ENCODE measurements around the gene RFC5. TPM values are rescaled to one million over a fixed set of nuclear protein-coding genes. Genes with fewer than 3 reads are reported as not detected.
"Not testable (repeated sequence)": the region's sequence is repeated elsewhere in the genome, so short reads cannot be mapped to it uniquely, and the experiment has no call there.

RFC5 gene
- total RNA-seq, 1 donor from 2014 or later = 16.7 TPM

GRCh38 chr12:118013283-118013682, 3.2 kb upstream of the RFC5 start:
- no peaks in the 10 kb centered on the region for H3K9me3 ChIP-seq (ENCODE audit: control insufficient read depth in 3 of 3, low read length in 3 of 3)
- peaks cover 8 to 10% (median 9%) of the 10 kb centered on the region in 3 donors for H3K4me1 ChIP-seq (ENCODE audit: control insufficient read depth in 3 of 3, insufficient read depth in 3 of 3, low read length in 3 of 3)
- H3K27ac ChIP-seq (ENCODE audit: low read depth, low read length) = no peak overlapping the region
- no peak overlapping the region for H3K9ac ChIP-seq (ENCODE audit: low read depth in 1 of 3, low read length in 3 of 3)
- no peaks in the 10 kb centered on the region for H3K36me3 ChIP-seq (ENCODE audit: control insufficient read depth in 3 of 3, insufficient read depth in 3 of 3, low read length in 3 of 3)
- H3K27me3 ChIP-seq (ENCODE audit: control insufficient read depth in 3 of 3, insufficient read depth in 3 of 3, low read length in 3 of 3) = peaks cover 0 to 5% (median 0%) of the 10 kb centered on the region in 3 donors
- H3K4me3 ChIP-seq (ENCODE audit: low read length in 3 of 3) = no peak overlapping the region

DNA sequence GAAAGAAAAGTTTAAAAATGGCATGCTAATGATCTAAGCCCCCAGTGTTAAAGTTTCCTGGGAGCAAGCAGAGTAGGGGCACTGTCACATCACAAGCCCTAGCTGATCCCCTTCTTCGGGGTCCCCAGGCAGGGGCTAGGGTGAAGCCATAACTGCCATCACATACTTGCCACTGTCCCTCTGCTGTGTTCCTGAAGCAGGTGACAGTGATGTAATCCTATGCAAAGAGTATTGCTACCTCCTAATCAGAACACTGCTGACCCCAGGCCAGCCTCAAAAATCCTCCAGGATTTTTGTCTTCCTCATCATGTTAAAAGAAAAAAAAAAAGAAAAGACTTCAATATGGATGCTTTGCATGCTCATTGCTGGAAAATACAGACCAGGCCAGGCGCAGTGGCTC, 1.2 kb upstream of the RFC5 start:
- Histone ChIP-seq H3K36me3 (ENCODE audit: control insufficient read depth in 3 of 3, insufficient read depth in 3 of 3, low read length in 3 of 3) (peaks cover 0 to 14% (median 13%) of the 10 kb centered on the region in 3 donors), H3K9me3 (ENCODE audit: control insufficient read depth in 3 of 3, low read length in 3 of 3) (no peaks in the 10 kb centered on the region), H3K4me1 (ENCODE audit: control insufficient read depth in 3 of 3, insufficient read depth in 3 of 3, low read length in 3 of 3) (peaks cover 8 to 10% (median 9%) of the 10 kb centered on the region in 3 donors), H3K27ac (ENCODE audit: low read depth, low read length) (no peak overlapping the region), H3K4me3 (ENCODE audit: low read length in 3 of 3) (no peak overlapping the region), H3K9ac (ENCODE audit: low read depth in 1 of 3, low read length in 3 of 3) (no peak overlapping the region), H3K27me3 (ENCODE audit: control insufficient read depth in 3 of 3, insufficient read depth in 3 of 3, low read length in 3 of 3) (no peaks in the 10 kb centered on the region)

GRCh38 chr12:118015944-118016343, 559 bp upstream of the RFC5 start:
- H3K4me3 ChIP-seq (ENCODE audit: low read length in 3 of 3) = peak overlapping the region in 2 of 3 donors; percentile 88 to 90
- H3K4me1 ChIP-seq (ENCODE audit: control insufficient read depth in 3 of 3, insufficient read depth in 3 of 3, low read length in 3 of 3) = peaks cover 8 to 10% (median 9%) of the 10 kb centered on the region in 3 donors
- H3K27ac ChIP-seq (ENCODE audit: low read depth, low read length) = no peak overlapping the region
- peaks cover 0 to 16% (median 13%) of the 10 kb centered on the region in 3 donors for H3K36me3 ChIP-seq (ENCODE audit: control insufficient read depth in 3 of 3, insufficient read depth in 3 of 3, low read length in 3 of 3)
- no peaks in the 10 kb centered on the region for H3K27me3 ChIP-seq (ENCODE audit: control insufficient read depth in 3 of 3, insufficient read depth in 3 of 3, low read length in 3 of 3)
- no peaks in the 10 kb centered on the region for H3K9me3 ChIP-seq (ENCODE audit: control insufficient read depth in 3 of 3, low read length in 3 of 3)
- no peak overlapping the region for H3K9ac ChIP-seq (ENCODE audit: low read depth in 1 of 3, low read length in 3 of 3)

- no peak overlapping the region for H3K9ac ChIP-seq (ENCODE audit: low read depth in 1 of 3, low read length in 3 of 3)
- H3K9me3 ChIP-seq (ENCODE audit: control insufficient read depth in 3 of 3, low read length in 3 of 3) = no peaks in the 10 kb centered on the region
- peaks cover 8 to 10% (median 9%) of the 10 kb centered on the region in 3 donors for H3K4me1 ChIP-seq (ENCODE audit: control insufficient read depth in 3 of 3, insufficient read depth in 3 of 3, low read length in 3 of 3)
- H3K36me3 ChIP-seq (ENCODE audit: control insufficient read depth in 3 of 3, insufficient read depth in 3 of 3, low read length in 3 of 3) = peaks cover 0 to 21% (median 14%) of the 10 kb centered on the region in 3 donors
- no peaks in the 10 kb centered on the region for H3K27me3 ChIP-seq (ENCODE audit: control insufficient read depth in 3 of 3, insufficient read depth in 3 of 3, low read length in 3 of 3)
- no peak overlapping the region for H3K27ac ChIP-seq (ENCODE audit: low read depth, low read length)
- no peak overlapping the region for H3K4me3 ChIP-seq (ENCODE audit: low read length in 3 of 3)
Measured at GRCh38 chr12:118017926-118018325, 1.4 kb downstream of the RFC5 start.

GRCh38 chr12:118020036-118020435, 3.5 kb downstream of the RFC5 start:
- H3K27ac ChIP-seq (ENCODE audit: low read depth, low read length) = no peak overlapping the region
- peaks cover 8 to 10% (median 9%) of the 10 kb centered on the region in 3 donors for H3K4me1 ChIP-seq (ENCODE audit: control insufficient read depth in 3 of 3, insufficient read depth in 3 of 3, low read length in 3 of 3)
- no peak overlapping the region for H3K9ac ChIP-seq (ENCODE audit: low read depth in 1 of 3, low read length in 3 of 3)
- H3K36me3 ChIP-seq (ENCODE audit: control insufficient read depth in 3 of 3, insufficient read depth in 3 of 3, low read length in 3 of 3) = peaks cover 3 to 25% (median 19%) of the 10 kb centered on the region in 3 donors
- no peak overlapping the region for H3K4me3 ChIP-seq (ENCODE audit: low read length in 3 of 3)
- H3K9me3 ChIP-seq (ENCODE audit: control insufficient read depth in 3 of 3, low read length in 3 of 3) = no peaks in the 10 kb centered on the region
- H3K27me3 ChIP-seq (ENCODE audit: control insufficient read depth in 3 of 3, insufficient read depth in 3 of 3, low read length in 3 of 3) = no peaks in the 10 kb centered on the region

- not testable (repeated sequence) for H3K4me1 ChIP-seq (ENCODE audit: control insufficient read depth in 3 of 3, insufficient read depth in 3 of 3, low read length in 3 of 3); H3K27ac ChIP-seq (ENCODE audit: low read depth, low read length); H3K27me3 ChIP-seq (ENCODE audit: control insufficient read depth in 3 of 3, insufficient read depth in 3 of 3, low read length in 3 of 3); H3K9me3 ChIP-seq (ENCODE audit: control insufficient read depth in 3 of 3, low read length in 3 of 3); H3K9ac ChIP-seq (ENCODE audit: low read depth in 1 of 3, low read length in 3 of 3); H3K4me3 ChIP-seq (ENCODE audit: low read length in 3 of 3)
- H3K36me3 ChIP-seq (ENCODE audit: control insufficient read depth in 3 of 3, insufficient read depth in 3 of 3, low read length in 3 of 3) = peaks cover 15 to 42% (median 38%) of the 10 kb centered on the region in 3 donors
Measured at GRCh38 chr12:118022097-118022727, 5.7 kb downstream of the RFC5 start.

DNA sequence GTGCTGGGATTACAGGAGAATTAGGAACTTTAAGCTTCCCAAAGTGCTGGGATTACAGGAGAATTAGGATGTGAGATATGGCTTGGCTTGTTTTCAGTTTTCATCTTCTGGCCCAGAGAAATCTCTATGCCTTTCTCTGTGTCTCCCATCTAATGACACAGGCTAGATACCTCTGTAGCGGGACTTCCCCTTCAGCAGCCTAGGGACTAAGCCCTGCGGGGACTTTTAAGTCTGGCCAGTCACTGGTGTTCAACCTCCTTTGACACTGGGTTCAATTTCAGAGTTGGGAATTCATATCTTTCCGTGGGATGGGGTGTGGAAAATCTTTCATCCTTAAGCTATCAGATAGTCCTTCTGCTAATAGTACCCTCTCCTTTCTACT, 6.2 kb downstream of the RFC5 start:
- no peaks in the 10 kb centered on the region for H3K4me1 ChIP-seq (ENCODE audit: control insufficient read depth in 3 of 3, insufficient read depth in 3 of 3, low read length in 3 of 3)
- no peak overlapping the region for H3K9ac ChIP-seq (ENCODE audit: low read depth in 1 of 3, low read length in 3 of 3)
- no peak overlapping the region for H3K27ac ChIP-seq (ENCODE audit: low read depth, low read length)
- H3K9me3 ChIP-seq (ENCODE audit: control insufficient read depth in 3 of 3, low read length in 3 of 3) = no peaks in the 10 kb centered on the region
- no peak overlapping the region for H3K4me3 ChIP-seq (ENCODE audit: low read length in 3 of 3)
- H3K27me3 ChIP-seq (ENCODE audit: control insufficient read depth in 3 of 3, insufficient read depth in 3 of 3, low read length in 3 of 3) = no peaks in the 10 kb centered on the region
- H3K36me3 ChIP-seq (ENCODE audit: control insufficient read depth in 3 of 3, insufficient read depth in 3 of 3, low read length in 3 of 3) = peaks cover 16 to 42% (median 40%) of the 10 kb centered on the region in 3 donors

DNA sequence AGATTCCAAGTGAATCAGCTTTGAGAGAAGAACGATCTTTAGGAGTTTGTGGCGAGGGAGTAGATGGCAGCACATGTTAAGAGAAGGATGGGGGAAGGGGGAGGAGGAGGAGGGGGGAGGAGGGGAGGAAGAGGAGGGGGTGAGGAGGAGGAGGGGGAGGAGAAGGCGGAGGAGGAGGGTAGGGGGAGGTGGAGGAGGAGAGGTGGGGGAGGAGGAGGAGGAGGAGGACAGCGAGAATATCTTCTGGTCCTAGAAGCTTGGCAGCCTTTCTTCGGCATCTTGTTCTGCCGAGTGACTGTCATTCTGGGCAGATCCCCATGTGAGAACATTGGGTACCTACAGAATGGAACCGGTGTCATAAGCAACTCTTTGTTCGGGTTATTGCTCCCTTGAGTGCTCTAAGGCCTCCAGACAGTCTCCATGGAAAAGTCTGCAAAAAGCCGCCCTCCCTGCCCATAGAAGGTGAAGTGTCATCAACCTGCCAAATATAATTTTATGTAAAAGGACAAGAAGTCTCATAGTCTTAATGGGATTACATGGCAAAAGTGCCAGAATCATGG, 6.9 kb downstream of the RFC5 start:
- no peaks in the 10 kb centered on the region for H3K4me1 ChIP-seq (ENCODE audit: control insufficient read depth in 3 of 3, insufficient read depth in 3 of 3, low read length in 3 of 3)
- no peak overlapping the region for H3K9ac ChIP-seq (ENCODE audit: low read depth in 1 of 3, low read length in 3 of 3)
- H3K36me3 ChIP-seq (ENCODE audit: control insufficient read depth in 3 of 3, insufficient read depth in 3 of 3, low read length in 3 of 3) = peaks cover 17 to 44% (median 42%) of the 10 kb centered on the region in 3 donors
- H3K27ac ChIP-seq (ENCODE audit: low read depth, low read length) = no peak overlapping the region
- H3K4me3 ChIP-seq (ENCODE audit: low read length in 3 of 3) = no peak overlapping the region
- H3K9me3 ChIP-seq (ENCODE audit: control insufficient read depth in 3 of 3, low read length in 3 of 3) = no peaks in the 10 kb centered on the region
- H3K27me3 ChIP-seq (ENCODE audit: control insufficient read depth in 3 of 3, insufficient read depth in 3 of 3, low read length in 3 of 3) = no peaks in the 10 kb centered on the region

DNA sequence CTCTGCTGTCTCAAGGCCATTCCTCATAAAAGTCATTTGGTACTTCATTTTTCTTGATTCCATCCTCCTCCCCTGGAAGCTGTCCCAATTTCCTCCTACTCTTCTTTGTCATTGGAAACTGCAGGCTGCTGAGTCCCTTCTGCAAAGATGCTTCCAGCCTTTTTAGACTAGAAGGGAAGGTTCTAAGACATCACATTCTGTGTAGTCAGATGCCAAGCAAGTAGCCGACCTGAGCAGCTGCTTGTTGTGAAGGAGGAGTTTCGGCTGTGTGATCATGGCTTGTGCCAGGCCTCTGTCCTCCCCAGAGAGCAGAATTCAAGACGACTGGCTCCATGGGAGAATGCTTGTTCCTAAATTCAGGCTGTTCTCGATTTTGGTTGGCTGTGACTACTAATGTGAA, 8.7 kb downstream of the RFC5 start:
- Histone ChIP-seq H3K9me3 (ENCODE audit: control insufficient read depth in 3 of 3, low read length in 3 of 3) (no peaks in the 10 kb centered on the region), H3K4me1 (ENCODE audit: control insufficient read depth in 3 of 3, insufficient read depth in 3 of 3, low read length in 3 of 3) (no peaks in the 10 kb centered on the region), H3K4me3 (ENCODE audit: low read length in 3 of 3) (no peak overlapping the region), H3K9ac (ENCODE audit: low read depth in 1 of 3, low read length in 3 of 3) (no peak overlapping the region), H3K27ac (ENCODE audit: low read depth, low read length) (no peak overlapping the region), H3K36me3 (ENCODE audit: control insufficient read depth in 3 of 3, insufficient read depth in 3 of 3, low read length in 3 of 3) (peaks cover 19 to 44% (median 36%) of the 10 kb centered on the region in 3 donors), H3K27me3 (ENCODE audit: control insufficient read depth in 3 of 3, insufficient read depth in 3 of 3, low read length in 3 of 3) (no peaks in the 10 kb centered on the region)

DNA sequence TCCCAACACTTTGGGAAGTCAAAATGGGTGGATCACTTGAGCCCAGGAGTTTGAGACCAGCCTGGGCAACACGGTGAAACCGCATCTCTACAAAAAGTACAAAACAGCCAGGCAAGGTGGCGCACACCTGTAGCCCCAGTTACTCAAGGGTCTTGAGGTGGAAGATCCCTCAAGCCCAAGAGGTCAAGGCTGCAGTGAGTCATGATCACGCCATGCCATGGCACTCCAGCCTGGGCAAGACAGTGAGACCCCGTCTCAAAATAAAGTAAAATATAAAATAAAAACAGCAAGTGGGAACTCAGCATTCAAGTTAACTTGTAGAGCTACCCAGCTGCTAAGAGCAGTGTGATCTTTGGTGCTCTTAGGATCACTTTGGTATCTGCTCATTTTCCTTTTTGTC, 12.7 kb downstream of the RFC5 start:
- Histone ChIP-seq H3K4me3 (ENCODE audit: low read length in 3 of 3) (no peak overlapping the region), H3K9me3 (ENCODE audit: control insufficient read depth in 3 of 3, low read length in 3 of 3) (no peaks in the 10 kb centered on the region), H3K27me3 (ENCODE audit: control insufficient read depth in 3 of 3, insufficient read depth in 3 of 3, low read length in 3 of 3) (no peaks in the 10 kb centered on the region), H3K4me1 (ENCODE audit: control insufficient read depth in 3 of 3, insufficient read depth in 3 of 3, low read length in 3 of 3) (no peaks in the 10 kb centered on the region), H3K9ac (ENCODE audit: low read depth in 1 of 3, low read length in 3 of 3) (no peak overlapping the region), H3K27ac (ENCODE audit: low read depth, low read length) (no peak overlapping the region), H3K36me3 (ENCODE audit: control insufficient read depth in 3 of 3, insufficient read depth in 3 of 3, low read length in 3 of 3) (peaks cover 38 to 69% (median 59%) of the 10 kb centered on the region in 3 donors)

Measured in skeletal muscle tissue (tissue), 4 donors.